Measurements from ENCODE around the gene SHFL. TPM values are rescaled to one million over a fixed set of nuclear protein-coding genes. Genes with fewer than 3 reads are reported as not detected.
A peak's percentile ranks its signal among the peaks of the same experiment; 100 is the strongest.

SHFL gene
- total RNA-seq, 1 experiment from 2014 or later: 29.0 TPM

DNA sequence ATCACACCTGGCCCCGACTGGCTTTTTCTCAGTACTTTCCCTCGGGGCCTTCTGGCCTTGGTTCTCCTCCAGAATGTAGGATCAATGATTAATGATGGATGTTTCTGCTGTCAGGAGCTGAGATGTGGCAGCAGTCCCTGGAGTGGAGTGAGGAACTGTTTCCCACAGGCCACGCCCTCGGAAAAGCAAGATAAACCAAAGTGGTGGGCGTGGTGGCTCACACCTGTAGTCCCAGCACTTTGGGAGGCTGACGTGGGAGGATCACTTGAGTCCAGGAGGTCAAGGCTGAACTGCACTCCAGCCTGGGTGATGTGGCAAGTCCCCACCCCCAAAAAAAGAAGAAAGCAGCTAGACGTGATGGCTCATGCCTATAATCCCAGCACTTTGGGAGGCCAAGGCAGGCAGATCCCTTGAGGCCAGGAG is 7.1 kb upstream of the SHFL start:
- Histone ChIP-seq H3K4me1 (ENCODE audit: low read length) (no peaks in the 10 kb centered on the region), H3K27me3 (ENCODE audit: low read length) (no peaks in the 10 kb centered on the region), H4K20me1 (ENCODE audit: insufficient read depth, low read depth, low read length) (no peaks in the 10 kb centered on the region), H3K9ac (ENCODE audit: low read length) (no peak overlapping the region), H3K4me3 (ENCODE audit: low read length) (no peak overlapping the region), H3K27ac (ENCODE audit: low read length) (no peak overlapping the region), H2AFZ (ENCODE audit: low read length) (no peak overlapping the region), H3K79me2 (ENCODE audit: low read length) (no peaks in the 10 kb centered on the region), H3K9me3 (ENCODE audit: low read length) (peaks cover under 1% of the 10 kb centered on the region; the same call in 1 of the 2 replicates), H3K4me2 (ENCODE audit: low read depth, low read length, poor library complexity, severe bottlenecking) (no peak overlapping the region), H3K9me2 (replicated peaks; ENCODE audit: insufficient read depth, low read length) (no peaks in the 10 kb centered on the region), H3K36me3 (ENCODE audit: insufficient read depth, low read length) (no peaks in the 10 kb centered on the region)
- DNase-seq: no peak

- peaks cover 13% of the 10 kb centered on the region; the same call in 1 of the 2 replicates for H3K79me2 ChIP-seq (ENCODE audit: low read length)
- H4K20me1 ChIP-seq (ENCODE audit: insufficient read depth, low read depth, low read length): 0 out of 2 replicates have a peak, but pooled peaks cover 2% of the 10 kb centered on the region
- H3K9me2 ChIP-seq (replicated peaks; ENCODE audit: insufficient read depth, low read length): no peaks in the 10 kb centered on the region
- no peaks in the 10 kb centered on the region for H3K36me3 ChIP-seq (ENCODE audit: insufficient read depth, low read length)
- H3K4me3 ChIP-seq (ENCODE audit: low read length): no peak overlapping the region
- H3K9ac ChIP-seq (ENCODE audit: low read length): no peak overlapping the region
- H3K27ac ChIP-seq (ENCODE audit: low read length): no peak overlapping the region
- no peak overlapping the region for H2AFZ ChIP-seq (ENCODE audit: low read length)
- peaks cover 12% of the 10 kb centered on the region for H3K4me1 ChIP-seq (ENCODE audit: low read length)
- no peaks in the 10 kb centered on the region for H3K27me3 ChIP-seq (ENCODE audit: low read length)
- no peaks in the 10 kb centered on the region for H3K9me3 ChIP-seq (ENCODE audit: low read length)
- no peak for DNase-seq
- H3K4me2 ChIP-seq (ENCODE audit: low read depth, low read length, poor library complexity, severe bottlenecking): no peak overlapping the region
Measured at GRCh38 chr19:10083911-10084310, 2.2 kb upstream of the SHFL start.

- no peak overlapping the region for H3K9ac ChIP-seq (ENCODE audit: low read length)
- no peaks in the 10 kb centered on the region for H3K9me2 ChIP-seq (replicated peaks; ENCODE audit: insufficient read depth, low read length)
- no peaks in the 10 kb centered on the region for H3K36me3 ChIP-seq (ENCODE audit: insufficient read depth, low read length)
- no peak overlapping the region for H3K4me3 ChIP-seq (ENCODE audit: low read length)
- no peak overlapping the region for H3K27ac ChIP-seq (ENCODE audit: low read length)
- 0 out of 2 replicates have a peak, but pooled peaks cover 2% of the 10 kb centered on the region for H4K20me1 ChIP-seq (ENCODE audit: insufficient read depth, low read depth, low read length)
- H3K79me2 ChIP-seq (ENCODE audit: low read length): peaks cover 13% of the 10 kb centered on the region; the same call in 1 of the 2 replicates
- H2AFZ ChIP-seq (ENCODE audit: low read length): no peak overlapping the region
- H3K4me1 ChIP-seq (ENCODE audit: low read length): peaks cover 12% of the 10 kb centered on the region
- no peak overlapping the region for H3K4me2 ChIP-seq (ENCODE audit: low read depth, low read length, poor library complexity, severe bottlenecking)
- no peaks in the 10 kb centered on the region for H3K9me3 ChIP-seq (ENCODE audit: low read length)
- no peaks in the 10 kb centered on the region for H3K27me3 ChIP-seq (ENCODE audit: low read length)
- no peak for DNase-seq
Measured at GRCh38 chr19:10084803-10085202, 1.3 kb upstream of the SHFL start.

- Histone ChIP-seq H3K9me3 (ENCODE audit: low read length) (no peaks in the 10 kb centered on the region), H3K36me3 (ENCODE audit: insufficient read depth, low read length) (no peaks in the 10 kb centered on the region), H3K4me1 (ENCODE audit: low read length) (peaks cover 12% of the 10 kb centered on the region), H3K9me2 (replicated peaks; ENCODE audit: insufficient read depth, low read length) (no peaks in the 10 kb centered on the region), H3K4me2 (ENCODE audit: low read depth, low read length, poor library complexity, severe bottlenecking) (peak overlapping the region; percentile 99), H3K27ac (ENCODE audit: low read length) (0 out of 2 replicates have a peak overlapping the region, but pooled peaks have one; percentile 18), H3K4me3 (ENCODE audit: low read length) (peak overlapping the region; percentile 100), H4K20me1 (ENCODE audit: insufficient read depth, low read depth, low read length) (0 out of 2 replicates have a peak, but pooled peaks cover 2% of the 10 kb centered on the region), H2AFZ (ENCODE audit: low read length) (peak overlapping the region; percentile 96; the same call in 1 of the 2 replicates), H3K27me3 (ENCODE audit: low read length) (no peaks in the 10 kb centered on the region), H3K79me2 (ENCODE audit: low read length) (peaks cover 13% of the 10 kb centered on the region; the same call in 1 of the 2 replicates), H3K9ac (ENCODE audit: low read length) (peak overlapping the region; percentile 97)
- peak; percentile 58 for DNase-seq
Measured at GRCh38 chr19:10086591-10087192, 575 bp downstream of the SHFL start.

- H3K4me3 ChIP-seq (ENCODE audit: low read length): peak overlapping the region; percentile 100
- DNase-seq: no peak
- no peak overlapping the region for H2AFZ ChIP-seq (ENCODE audit: low read length)
- H3K27me3 ChIP-seq (ENCODE audit: low read length): no peaks in the 10 kb centered on the region
- H3K4me1 ChIP-seq (ENCODE audit: low read length): peaks cover 12% of the 10 kb centered on the region
- H3K9ac ChIP-seq (ENCODE audit: low read length): peak overlapping the region; percentile 97
- H3K36me3 ChIP-seq (ENCODE audit: insufficient read depth, low read length): no peaks in the 10 kb centered on the region
- no peaks in the 10 kb centered on the region for H3K9me3 ChIP-seq (ENCODE audit: low read length)
- peak overlapping the region; percentile 99 for H3K4me2 ChIP-seq (ENCODE audit: low read depth, low read length, poor library complexity, severe bottlenecking)
- H3K9me2 ChIP-seq (replicated peaks; ENCODE audit: insufficient read depth, low read length): no peaks in the 10 kb centered on the region
- 0 out of 2 replicates have a peak, but pooled peaks cover 2% of the 10 kb centered on the region for H4K20me1 ChIP-seq (ENCODE audit: insufficient read depth, low read depth, low read length)
- H3K79me2 ChIP-seq (ENCODE audit: low read length): peaks cover 13% of the 10 kb centered on the region; the same call in 1 of the 2 replicates
- no peak overlapping the region for H3K27ac ChIP-seq (ENCODE audit: low read length)
Measured at GRCh38 chr19:10087296-10088061, 1.4 kb downstream of the SHFL start.

DNA sequence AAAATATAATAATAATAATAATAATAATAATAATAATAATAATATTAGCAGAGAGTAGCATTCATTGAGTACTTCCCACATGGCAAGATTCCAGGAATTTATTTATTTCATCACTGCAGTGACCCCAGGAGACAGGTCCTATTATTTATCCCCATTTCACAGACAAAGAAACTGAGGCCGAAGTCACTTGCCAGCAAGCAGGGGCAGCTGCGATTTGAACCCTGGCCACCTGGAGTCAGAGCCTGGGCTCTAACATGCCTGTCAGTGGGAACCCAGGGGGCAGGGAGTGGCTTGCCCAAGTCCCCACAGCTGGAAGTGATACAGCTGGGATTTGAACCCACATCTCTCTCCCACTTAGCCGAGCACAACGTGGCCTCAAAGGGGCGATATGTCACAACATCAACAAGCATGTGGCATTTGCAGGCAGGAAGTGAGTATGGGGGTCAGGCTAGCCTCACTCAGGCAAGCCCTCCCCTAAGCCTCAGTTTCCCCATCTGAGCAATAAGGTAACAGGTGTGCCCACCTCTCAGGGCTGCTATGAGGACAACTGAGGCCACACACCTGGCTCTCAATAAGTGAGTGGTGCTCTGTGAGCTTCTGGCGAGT is 2.9 kb downstream of the SHFL start:
- Histone ChIP-seq H3K36me3 (ENCODE audit: insufficient read depth, low read length) (no peaks in the 10 kb centered on the region), H2AFZ (ENCODE audit: low read length) (no peak overlapping the region), H3K4me3 (ENCODE audit: low read length) (no peak overlapping the region), H3K79me2 (ENCODE audit: low read length) (peaks cover 13% of the 10 kb centered on the region; the same call in 1 of the 2 replicates), H3K4me1 (ENCODE audit: low read length) (peaks cover 12% of the 10 kb centered on the region), H3K9me2 (replicated peaks; ENCODE audit: insufficient read depth, low read length) (no peaks in the 10 kb centered on the region), H3K27ac (ENCODE audit: low read length) (no peak overlapping the region), H3K4me2 (ENCODE audit: low read depth, low read length, poor library complexity, severe bottlenecking) (no peak overlapping the region), H3K27me3 (ENCODE audit: low read length) (no peaks in the 10 kb centered on the region), H4K20me1 (ENCODE audit: insufficient read depth, low read depth, low read length) (0 out of 2 replicates have a peak, but pooled peaks cover 2% of the 10 kb centered on the region), H3K9me3 (ENCODE audit: low read length) (no peaks in the 10 kb centered on the region), H3K9ac (ENCODE audit: low read length) (no peak overlapping the region)
- no peak for DNase-seq

- no peak overlapping the region for H3K4me3 ChIP-seq (ENCODE audit: low read length)
- no peak overlapping the region for H3K4me2 ChIP-seq (ENCODE audit: low read depth, low read length, poor library complexity, severe bottlenecking)
- DNase-seq: no peak
- no peaks in the 10 kb centered on the region for H3K36me3 ChIP-seq (ENCODE audit: insufficient read depth, low read length)
- no peaks in the 10 kb centered on the region for H3K9me3 ChIP-seq (ENCODE audit: low read length)
- H3K27me3 ChIP-seq (ENCODE audit: low read length): no peaks in the 10 kb centered on the region
- H3K79me2 ChIP-seq (ENCODE audit: low read length): peaks cover 13% of the 10 kb centered on the region; the same call in 1 of the 2 replicates
- H3K9me2 ChIP-seq (replicated peaks; ENCODE audit: insufficient read depth, low read length): no peaks in the 10 kb centered on the region
- H4K20me1 ChIP-seq (ENCODE audit: insufficient read depth, low read depth, low read length): 0 out of 2 replicates have a peak, but pooled peaks cover 2% of the 10 kb centered on the region
- no peak overlapping the region for H3K9ac ChIP-seq (ENCODE audit: low read length)
- no peak overlapping the region for H3K27ac ChIP-seq (ENCODE audit: low read length)
- H3K4me1 ChIP-seq (ENCODE audit: low read length): peaks cover 12% of the 10 kb centered on the region
- no peak overlapping the region for H2AFZ ChIP-seq (ENCODE audit: low read length)
Measured at GRCh38 chr19:10089801-10090375, 3.8 kb downstream of the SHFL start.

Data from Karpas-422 (cell line).